Fibroblast of skin of back (primary cell): Measurements from ENCODE around the gene LDHD.

Experiments
- DNase-seq: peaks from one replicate; pipeline ENCODE4 v3.0.0-alpha.2; 2013

Gene LDHD

DNA sequence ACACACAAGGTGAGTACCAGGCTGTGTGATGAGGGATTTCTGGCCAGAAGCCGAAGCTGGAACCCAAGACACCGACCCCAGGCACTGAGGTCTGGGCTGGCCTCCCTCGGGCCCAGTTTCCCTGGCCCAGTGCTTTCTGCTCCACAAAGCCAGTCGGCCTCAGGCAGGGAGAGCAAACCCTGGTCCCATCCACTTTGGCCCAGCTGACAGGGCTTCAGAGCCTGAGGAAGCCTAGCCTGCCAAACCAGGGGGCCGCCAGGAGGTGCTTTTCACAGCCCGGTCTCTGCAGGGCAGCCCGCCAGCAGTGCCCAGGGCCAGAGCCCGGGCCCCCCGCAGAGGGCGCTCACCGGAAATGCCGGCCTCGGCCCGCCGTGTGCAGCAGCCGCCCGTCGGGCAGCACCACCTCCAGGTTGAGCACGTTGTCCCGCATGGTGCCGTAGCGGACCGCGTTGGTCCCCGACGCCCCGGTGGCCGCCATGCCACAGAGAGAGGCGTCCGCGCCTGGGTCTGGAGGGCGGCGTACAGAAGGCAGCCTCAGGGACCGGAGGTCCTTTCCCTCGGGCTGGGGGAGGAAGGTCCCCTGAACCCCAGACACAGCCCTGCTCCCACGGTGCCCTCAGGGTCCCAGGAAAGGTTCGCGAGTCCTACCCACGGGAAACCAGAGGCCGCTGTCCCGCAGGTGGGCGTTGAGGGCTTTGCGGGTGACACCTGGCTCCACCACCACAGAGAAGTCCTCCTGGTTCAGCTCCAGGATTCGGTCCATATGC is 2.2 kb downstream of the LDHD start:
- DNase-seq = no peak

DNA sequence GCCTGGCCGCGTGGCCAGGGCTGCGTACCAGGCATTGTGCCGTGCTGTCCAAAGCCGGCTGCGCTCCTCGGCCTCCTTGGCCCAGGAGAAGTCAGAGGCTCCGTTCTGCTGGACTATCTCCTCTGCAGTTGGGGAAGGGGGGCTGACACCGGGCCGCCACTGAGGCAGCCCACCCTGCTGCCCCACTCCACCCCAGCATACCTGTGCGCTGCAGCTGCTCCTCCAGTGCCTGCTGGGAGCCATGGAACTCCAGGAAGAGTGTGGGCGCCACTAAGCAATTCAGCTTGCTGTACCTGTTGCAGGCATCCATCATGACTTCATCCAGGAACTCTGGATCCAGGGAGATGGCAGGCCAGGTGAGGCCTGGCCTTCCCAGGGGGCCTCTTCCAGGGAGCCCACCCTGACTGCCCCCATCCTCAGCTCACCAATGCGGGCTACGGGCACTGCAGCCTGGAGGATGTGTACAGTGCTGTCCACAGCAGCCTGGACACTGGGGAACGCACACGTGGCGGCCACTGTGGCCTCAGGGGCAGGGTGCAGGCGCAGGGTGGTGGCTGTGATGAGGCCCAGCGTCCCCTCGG is 2.9 kb downstream of the LDHD start:
- DNase-seq = no peak

DNA sequence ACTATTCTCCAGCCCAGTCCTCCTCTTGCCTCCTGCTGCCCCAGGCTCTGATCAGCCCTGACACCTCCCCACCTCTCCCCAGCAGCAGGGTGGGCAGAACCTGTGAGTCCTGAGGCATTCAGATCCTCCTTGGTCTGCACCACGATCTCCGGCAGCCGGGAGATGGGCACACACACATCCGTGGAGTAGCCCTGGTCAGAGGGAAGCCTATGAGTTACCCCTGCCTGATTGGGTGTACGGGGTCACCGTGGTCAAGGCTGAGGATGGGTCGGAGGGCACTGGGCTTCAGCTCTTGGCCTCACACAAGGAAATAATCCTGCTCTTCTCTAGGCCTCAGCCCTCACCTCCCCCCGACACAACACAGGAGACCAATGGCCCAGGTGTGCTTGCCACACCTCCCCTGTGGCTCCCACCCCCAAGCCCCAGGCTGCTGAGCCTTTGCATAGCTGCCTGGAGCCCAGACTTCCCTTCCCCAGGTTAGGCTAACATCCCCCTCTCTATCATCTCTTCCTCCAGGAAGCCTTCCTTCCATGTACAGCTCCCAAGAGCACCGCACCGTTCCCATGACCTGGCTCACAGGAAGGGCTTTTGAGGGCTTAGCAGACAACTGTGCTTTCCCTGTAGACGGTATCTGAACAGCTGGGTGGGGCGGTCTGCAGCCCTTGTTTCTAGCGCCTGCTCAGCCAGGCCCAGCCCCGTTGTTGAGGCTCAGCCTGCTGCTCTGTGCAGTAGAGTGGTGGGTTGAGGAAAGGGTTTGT is 3.7 kb downstream of the LDHD start:
- no peak for DNase-seq

DNA sequence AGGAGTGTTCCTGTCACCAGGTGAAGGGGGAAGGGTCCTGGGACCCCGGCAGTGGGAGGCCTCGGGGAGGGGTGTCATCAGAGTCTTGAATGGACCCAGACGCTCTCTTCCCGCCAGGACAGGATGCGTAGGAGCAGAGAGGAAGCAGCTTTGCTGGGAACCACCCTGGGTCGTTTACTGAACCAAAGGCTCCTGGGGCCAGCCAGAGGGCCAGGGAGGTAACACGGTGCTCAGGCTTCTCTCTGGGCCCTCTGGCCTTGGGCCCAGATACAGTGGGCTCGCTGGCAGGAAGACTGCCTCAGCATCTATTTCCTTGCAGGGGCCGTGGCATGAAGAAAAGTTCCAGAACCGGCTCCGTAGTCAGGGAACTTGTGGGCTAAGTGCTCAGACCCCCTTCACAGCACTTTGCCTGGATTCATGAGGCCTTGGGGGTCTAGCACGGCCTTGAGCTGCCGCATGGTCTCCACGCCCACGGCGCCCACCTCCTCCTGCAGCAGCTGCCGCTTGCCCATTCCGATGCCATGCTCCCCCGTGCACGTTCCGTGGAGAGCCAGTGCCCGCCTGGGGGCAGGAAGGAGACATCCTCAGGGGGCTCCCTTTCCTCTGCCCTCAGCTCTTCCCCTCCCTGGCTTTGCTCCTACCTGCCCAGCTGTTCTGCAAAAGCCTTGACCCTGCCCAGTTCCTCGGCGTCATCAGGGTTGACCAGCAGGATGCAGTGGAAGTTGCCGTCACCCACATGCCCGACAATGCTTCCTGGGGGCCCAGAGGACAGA is 4.4 kb downstream of the LDHD start:
- DNase-seq = no peak

DNA sequence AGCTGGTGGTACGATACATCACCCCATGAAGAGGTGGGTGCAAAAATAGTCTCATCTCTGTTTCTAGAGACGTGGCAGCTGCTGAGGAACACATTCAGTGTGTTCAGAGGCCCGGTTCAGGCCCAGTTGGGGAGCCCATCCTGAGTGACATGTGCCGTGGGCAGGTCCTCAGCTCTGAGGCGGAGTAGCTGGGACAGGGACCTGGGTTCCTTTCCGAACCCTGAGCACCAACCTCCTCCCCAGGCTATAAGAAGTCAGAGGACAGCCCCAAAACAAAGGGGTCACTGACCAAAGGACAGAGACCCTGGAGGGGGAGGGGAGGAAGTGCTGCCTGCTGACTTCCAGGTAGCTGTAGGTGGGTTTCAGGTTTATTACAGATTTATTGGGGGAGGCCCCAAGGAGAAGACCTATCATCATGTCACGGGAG is 5.1 kb downstream of the LDHD start:
- no peak for DNase-seq

DNA sequence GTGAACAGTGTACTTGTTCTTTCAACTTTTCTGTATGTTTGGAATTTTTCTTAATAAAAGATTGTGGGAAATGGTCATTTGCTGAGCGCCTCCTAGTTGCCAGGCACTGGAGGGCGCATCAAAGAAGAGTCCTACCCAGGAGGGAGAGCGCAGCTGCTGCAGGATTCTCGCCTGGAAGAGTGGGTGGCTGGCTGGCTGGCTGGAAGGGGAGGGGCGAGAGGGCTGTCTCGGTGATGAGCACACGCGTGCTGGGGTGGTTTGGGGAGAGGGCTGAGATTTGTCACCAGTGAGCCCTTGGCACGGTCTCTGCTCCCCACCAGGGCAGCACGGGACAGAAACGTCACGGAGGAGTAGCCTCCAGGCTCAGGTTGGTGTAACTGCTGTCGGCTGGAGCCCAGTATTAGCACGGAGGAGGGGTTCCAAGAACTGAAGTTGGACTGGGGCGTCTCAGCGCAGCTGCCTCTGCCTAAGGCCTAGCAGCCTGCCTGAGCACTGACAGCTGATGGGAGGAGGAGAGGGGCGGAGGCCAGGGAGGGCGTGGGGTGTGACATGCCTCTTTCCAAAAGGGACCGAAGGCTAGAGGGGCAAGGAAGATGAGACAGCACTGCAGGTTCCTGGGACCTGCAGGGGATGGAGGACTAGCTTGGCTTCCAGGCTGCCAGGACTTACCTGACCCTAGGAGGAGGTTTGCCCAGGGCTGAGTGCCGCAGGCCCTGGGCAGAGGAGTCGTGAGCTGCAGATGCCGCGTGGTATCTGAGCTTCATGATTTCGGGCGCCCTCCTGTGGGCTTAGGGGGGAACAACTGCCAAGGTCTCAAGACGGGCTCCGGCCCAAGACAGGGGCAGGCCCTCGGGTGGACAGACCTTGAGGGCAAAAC is 5.7 kb downstream of the LDHD start:
- DNase-seq = peak; percentile 85

DNA sequence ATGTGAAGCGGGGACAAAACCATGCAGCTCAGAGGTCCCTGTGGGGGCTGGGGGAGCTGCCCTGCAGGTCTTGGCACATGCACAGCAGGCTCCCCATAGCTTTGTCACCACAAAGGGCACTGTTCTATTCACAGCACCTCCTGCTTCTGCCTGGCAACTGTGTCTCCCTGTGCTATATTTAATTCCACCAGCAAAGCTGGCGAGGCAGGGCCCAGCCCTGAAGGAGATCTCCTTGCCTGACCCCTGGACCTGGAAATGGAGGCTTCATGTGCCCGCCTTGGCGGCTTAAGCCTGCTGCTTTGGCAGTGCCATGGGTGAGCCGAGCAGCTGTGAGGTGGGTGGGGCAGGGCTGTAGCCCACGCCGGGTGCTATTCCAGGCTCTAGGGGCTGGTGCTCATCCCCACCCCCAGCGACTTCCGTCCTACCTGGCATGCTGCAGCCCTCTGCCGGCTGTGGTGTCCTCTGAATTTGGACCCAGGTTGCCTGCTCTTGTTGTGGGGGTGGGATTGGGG is 6.8 kb downstream of the LDHD start:
- no peak for DNase-seq

DNA sequence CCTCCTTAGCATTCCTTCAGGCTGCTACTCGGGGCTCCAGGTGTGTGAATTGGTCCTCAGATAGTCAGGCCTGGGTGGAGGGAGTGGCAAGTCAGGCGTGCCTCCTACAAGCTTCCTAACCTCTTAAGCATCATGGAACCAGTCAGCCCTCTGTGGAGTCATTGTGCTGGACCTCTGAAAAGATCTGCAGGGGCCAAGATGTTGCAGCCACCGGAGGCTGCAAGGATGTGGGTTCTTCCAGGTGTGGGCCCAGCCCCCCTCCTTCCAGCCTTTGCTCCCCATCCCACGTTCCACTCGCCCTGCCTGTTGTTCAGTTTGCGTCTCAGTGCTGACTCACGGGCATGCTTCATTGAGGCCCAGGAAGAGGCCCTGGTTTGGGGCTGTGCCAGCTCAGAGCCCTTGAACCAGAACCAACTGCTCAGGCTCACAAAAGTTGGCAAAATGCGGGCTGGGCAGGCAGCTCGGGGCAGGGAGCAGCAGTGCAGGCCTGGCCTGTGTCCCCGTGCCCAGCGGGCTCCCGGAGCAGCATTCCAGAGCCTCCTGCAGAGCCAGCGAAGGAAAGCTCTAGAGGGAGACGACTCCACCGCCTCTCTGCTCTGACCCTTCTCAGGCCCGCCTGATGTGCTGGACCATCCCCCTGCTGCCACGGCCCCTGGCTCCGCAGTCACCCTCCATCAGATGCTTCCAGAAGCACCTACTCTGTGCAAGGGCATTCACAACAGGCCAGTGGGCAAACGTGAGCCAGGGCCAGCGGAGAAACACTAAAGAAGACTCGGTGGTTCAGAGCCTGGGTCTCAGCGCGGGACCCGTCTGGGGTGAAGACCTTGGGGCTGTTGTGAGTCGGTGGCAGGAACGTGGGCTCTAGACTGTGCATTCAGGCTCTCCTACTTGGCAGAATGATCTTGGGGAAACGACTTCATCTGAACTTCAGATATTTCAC is 7.5 kb downstream of the LDHD start:
- DNase-seq = peak; percentile 88

DNA sequence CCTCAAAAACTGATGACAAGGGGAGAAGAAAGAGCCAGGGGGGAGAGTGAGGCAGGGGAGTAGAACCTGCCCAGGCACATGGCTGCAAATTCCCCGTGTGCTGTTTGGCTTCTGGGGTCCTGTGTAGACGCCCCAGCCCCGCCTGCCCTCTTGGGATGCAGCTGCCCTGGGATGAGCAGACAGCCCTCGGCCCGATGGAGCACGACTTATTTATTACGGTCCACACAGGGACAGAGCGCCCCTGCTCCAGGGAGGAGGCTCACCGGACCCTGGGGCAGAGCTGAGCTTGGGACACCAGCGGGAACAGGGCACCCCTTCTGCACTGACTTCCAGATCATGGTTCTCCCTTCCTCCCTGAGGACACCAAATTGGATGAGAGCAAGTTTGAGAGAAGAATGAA is 9.1 kb downstream of the LDHD start:
- no peak for DNase-seq

DNA sequence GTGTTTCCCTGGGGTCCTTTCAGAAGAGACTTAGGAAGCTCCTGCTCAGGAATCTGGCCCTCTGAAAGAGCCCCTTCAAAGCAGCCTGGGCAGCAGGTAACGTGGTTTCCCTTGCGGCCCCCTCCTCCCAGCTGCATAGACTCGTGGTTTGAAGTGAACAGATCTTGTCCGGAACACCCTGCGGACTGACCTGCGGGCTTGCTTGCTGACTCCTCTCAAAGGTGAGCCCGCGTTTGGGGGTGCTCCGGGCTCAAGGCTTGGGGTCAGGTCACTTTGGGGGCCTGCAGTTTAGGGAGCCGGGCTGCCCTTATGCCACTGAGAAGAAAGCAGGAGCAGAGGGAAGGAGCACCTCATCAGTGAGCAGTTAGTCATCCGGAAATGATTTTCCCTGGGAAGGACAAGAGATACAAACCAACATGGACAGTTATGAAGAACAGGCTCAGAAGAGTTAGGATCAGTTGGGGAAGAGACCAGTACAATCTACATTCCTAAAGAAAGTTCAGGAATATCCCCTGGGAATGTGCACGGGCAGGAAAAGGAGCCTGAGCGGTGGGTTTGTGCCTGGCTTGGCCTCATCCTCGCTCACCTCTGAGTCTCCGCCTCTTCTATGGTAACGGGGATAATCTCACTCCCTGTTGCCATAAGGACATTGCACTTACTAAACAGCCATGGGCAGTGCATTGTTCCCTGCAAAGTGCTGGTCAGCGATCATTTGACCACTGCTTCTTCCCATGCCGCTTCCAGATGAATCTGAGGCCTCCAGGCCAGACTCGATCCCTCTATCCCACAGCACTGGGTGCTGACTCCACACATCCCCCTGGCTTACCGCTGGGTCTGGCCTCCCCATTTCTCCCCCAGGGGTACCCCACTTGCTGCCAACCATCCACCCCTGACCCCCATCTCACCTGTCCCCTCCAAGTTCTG is 10.0 kb downstream of the LDHD start:
- no peak for DNase-seq

DNA sequence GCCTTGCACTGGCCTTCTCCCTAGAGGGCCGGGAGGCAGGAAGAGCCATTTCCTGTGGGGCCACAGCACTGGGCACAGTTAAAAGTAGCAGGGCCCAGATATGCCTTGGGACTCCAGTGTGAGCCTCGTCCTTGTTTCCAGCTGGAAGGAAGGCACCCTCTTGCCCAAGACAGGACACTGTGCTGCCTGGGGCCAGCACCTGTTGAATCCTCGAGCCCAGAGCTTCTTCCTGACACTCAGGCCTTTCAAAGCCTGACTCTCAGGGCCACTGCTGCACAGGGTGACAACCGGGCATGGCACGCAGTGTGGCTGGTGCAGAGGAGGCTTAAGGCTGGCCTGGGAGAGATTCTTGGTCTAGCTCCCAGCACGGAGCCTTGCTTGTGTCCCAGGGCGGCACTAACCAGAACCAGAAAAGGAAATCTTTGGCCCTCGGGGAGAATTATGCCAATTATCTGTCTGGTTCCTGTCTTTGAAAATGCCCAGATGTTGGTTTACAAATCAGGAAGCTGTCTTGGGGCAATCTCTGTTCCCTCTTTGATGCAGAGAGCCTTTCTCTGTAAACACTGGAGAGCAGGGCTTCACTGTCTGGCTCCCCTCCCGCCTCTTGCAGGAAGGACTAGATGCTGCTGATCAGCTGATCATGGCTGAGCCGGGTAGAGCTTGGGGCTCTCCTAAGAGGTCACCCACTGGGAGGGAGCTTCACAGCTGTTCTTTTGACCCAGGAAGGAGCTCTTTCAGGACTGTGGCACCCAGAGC is 11.1 kb downstream of the LDHD start:
- DNase-seq = no peak

DNA sequence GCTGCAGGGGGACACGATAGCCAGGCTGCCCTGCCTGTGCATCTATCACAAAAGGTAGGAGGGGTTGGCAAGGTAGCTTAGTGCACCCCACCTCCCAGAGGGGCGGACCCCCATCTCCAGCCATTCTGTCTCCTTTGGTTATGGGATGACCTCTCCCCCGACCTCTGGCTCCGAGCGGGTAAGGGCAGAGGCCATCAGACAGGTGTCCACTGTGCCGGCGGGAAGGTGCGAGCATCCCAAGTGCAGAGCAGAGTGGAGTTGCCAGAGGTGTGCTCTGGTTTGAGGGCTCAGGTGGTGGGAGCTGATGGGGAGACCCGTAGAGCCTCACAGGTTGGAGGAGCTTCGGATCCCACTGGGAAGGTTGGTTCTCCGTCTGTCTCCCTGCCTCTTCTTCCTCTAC is 11.7 kb downstream of the LDHD start:
- no peak for DNase-seq

DNA sequence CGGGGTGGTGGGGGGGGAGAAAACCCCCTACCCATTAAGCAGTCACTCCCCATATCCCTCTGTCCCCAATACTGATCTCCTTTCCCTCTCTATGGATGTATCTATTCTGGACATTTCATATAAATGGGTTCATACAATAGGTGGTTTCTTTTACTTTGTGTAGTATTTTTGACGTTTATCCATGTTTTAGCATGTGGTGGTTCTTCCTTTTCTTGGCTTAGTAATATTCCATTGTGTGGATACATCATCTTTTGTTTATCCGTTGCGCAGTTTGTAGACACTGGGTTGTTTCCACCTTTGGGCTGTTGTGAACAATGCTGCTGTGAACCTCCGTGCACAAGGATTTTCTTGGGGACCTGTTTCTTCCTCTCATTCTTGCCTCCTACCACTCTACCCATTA is 12.6 kb downstream of the LDHD start:
- no peak for DNase-seq

DNA sequence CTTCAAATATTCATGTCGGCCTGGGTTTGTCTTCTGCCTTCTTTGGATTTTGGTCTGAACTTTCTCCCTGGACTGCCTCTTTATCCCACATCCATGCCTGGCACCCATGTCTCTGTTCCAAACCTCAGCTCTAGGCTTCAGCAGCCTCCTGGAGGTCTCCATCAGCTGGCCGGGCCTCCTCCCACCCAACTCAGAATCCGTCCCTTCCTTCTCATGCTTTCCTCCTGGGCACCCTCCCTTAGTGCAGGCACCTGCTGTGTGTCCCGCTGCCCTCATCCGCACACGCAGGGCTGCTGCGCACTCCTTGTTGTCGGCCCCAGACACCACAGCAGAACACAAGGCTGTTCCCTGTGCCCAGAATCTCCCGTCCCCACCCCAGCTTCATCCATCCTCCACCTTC is 14.0 kb downstream of the LDHD start:
- no peak for DNase-seq

DNA sequence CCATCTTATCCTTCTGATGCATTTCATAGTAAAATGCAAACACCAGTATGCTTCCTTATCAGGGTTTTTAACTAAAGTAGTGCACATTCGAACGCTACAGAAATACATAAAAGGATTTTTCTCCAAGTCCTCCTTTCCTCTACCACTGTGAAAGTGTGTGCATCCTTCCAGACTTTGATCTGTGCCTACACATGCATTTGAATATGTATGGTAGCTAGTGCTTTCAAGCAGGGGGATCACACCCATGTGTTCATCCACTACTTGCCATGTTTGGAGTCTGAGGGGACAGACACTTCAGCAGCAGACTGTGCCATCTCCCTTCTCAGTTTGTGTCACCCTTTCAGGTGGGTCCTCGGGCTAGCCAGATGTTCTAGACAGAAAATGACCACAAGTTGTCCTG is 14.9 kb downstream of the LDHD start:
- DNase-seq = no peak

DNA sequence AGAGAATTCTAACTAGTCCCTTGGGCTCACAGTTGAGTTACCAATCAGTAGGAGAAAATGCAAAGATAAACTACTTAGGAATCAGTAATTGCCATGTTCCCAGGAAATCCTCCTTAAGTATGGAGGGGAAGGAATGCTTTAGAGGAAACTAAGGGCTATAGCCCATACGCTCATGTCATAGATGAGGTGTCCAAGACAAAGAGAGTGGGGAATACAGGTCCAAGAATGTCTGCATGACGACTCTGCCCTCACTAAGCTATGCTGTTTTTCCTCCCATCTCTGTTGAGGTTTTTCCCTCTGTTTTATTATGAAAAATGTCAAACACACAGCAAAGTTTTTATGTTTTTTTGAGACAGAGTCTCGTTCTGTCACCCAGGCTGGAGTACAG is 16.0 kb downstream of the LDHD start:
- DNase-seq = no peak

DNA sequence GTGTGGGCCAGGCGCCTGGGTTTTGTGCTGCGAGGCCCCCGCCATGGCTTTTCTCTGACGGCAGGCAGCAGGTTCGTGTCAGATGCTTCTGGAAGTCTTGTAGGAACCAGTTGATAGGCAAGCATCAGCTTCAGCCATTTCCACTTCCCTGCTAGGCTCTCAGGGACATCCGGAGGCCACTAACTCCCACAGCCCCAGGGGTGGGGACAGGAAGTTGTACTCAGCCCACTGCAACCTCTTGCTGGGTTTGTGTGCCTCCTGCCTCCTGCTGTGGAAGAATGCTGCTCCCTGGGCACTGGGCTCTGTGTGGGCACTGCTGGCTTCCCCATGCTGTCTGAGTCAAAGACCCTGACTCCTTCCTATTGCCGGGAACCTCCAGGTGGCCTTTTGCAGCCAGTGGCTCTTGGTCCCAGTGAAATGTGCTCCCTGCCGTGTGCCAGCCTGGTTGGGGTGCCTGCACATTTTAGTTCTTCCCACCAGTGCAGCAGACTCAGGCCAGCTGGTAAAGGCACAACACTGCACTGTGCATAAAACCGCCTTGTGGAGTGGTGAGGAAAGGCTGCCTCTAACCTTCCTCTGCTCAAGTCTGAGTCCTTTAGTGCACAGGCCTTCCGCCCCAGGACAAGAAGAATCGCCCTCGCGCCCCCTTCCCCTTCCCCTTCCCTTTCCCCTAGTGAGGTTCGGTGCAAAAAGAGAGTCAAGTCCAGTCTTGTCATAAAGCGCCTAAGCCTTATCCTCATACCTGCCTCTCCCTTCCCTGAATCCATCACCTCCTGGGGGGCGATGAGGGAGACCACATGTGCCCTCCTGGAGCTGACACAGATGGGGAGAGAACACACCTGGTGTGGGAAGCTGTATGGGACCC is 16.6 kb downstream of the LDHD start:
- DNase-seq = peak; percentile 74
